Measurements from ENCODE around the gene SELENOI.

DNA sequence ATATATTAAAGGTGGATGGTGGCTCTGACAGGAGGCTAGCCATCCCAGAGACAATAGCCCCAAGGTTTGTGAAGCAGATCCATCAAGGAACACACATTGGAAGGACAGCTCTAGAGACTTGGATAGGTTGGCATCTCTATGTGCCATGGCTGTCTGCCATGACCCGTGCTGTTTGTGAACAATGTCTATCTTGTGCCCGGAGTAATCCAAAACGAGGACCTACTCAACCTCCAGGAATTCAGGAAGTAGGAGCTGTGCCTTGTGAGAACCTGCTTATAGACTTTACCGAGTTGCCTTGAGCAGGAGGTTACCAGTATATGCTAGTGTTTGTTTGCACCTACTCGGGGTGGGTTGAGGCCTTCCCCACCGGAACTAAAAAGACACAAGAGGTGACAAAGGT lies 43.1 kb upstream of the SELENOI start:
- TF ChIP-seq, protein P1, sequence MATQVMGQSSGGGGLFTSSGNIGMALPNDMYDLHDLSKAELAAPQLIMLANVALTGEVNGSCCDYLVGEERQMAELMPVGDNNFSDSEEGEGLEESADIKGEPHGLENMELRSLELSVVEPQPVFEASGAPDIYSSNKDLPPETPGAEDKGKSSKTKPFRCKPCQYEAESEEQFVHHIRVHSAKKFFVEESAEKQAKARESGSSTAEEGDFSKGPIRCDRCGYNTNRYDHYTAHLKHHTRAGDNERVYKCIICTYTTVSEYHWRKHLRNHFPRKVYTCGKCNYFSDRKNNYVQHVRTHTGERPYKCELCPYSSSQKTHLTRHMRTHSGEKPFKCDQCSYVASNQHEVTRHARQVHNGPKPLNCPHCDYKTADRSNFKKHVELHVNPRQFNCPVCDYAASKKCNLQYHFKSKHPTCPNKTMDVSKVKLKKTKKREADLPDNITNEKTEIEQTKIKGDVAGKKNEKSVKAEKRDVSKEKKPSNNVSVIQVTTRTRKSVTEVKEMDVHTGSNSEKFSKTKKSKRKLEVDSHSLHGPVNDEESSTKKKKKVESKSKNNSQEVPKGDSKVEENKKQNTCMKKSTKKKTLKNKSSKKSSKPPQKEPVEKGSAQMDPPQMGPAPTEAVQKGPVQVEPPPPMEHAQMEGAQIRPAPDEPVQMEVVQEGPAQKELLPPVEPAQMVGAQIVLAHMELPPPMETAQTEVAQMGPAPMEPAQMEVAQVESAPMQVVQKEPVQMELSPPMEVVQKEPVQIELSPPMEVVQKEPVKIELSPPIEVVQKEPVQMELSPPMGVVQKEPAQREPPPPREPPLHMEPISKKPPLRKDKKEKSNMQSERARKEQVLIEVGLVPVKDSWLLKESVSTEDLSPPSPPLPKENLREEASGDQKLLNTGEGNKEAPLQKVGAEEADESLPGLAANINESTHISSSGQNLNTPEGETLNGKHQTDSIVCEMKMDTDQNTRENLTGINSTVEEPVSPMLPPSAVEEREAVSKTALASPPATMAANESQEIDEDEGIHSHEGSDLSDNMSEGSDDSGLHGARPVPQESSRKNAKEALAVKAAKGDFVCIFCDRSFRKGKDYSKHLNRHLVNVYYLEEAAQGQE (IDR thresholded peaks at IDR 0.05; ENCODE audit: unreplicated experiment) = no peak
- TF ChIP-seq, protein P2, sequence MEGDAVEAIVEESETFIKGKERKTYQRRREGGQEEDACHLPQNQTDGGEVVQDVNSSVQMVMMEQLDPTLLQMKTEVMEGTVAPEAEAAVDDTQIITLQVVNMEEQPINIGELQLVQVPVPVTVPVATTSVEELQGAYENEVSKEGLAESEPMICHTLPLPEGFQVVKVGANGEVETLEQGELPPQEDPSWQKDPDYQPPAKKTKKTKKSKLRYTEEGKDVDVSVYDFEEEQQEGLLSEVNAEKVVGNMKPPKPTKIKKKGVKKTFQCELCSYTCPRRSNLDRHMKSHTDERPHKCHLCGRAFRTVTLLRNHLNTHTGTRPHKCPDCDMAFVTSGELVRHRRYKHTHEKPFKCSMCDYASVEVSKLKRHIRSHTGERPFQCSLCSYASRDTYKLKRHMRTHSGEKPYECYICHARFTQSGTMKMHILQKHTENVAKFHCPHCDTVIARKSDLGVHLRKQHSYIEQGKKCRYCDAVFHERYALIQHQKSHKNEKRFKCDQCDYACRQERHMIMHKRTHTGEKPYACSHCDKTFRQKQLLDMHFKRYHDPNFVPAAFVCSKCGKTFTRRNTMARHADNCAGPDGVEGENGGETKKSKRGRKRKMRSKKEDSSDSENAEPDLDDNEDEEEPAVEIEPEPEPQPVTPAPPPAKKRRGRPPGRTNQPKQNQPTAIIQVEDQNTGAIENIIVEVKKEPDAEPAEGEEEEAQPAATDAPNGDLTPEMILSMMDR (conservative IDR thresholded peaks at IDR 0.05; ENCODE audit: low read depth in 2 of 2) = no peak
- TF ChIP-seq POLR2AphosphoS5 (IDR thresholded peaks at IDR 0.05; ENCODE audit: low read depth) = no peak
- TF ChIP-seq EZH2 (IDR thresholded peaks at IDR 0.05; ENCODE audit: low read depth, unreplicated experiment) = no peak
- TF ChIP-seq EZH2phosphoT487 (IDR thresholded peaks at IDR 0.05; ENCODE audit: unreplicated experiment) = no peak
- TF ChIP-seq CREB1 (CRISPR knock-in tag; IDR thresholded peaks at IDR 0.05; ENCODE audit: low read depth) = no peak
- no peak for TF ChIP-seq NANOG (IDR thresholded peaks at IDR 0.05; ENCODE audit: borderline replicate concordance)
- TF ChIP-seq JUNB (IDR thresholded peaks at IDR 0.05; ENCODE audit: unreplicated experiment) = no peak
- TF ChIP-seq STAT1 (IDR thresholded peaks at IDR 0.05; ENCODE audit: unreplicated experiment) = no peak
- TF ChIP-seq ZNF114 (CRISPR knock-in tag; IDR thresholded peaks at IDR 0.05) = no peak
- TF ChIP-seq ZNF331 (CRISPR knock-in tag; IDR thresholded peaks at IDR 0.05; ENCODE audit: low read depth) = no peak
- TF ChIP-seq, protein P3, sequence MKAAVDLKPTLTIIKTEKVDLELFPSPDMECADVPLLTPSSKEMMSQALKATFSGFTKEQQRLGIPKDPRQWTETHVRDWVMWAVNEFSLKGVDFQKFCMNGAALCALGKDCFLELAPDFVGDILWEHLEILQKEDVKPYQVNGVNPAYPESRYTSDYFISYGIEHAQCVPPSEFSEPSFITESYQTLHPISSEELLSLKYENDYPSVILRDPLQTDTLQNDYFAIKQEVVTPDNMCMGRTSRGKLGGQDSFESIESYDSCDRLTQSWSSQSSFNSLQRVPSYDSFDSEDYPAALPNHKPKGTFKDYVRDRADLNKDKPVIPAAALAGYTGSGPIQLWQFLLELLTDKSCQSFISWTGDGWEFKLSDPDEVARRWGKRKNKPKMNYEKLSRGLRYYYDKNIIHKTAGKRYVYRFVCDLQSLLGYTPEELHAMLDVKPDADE (IDR thresholded peaks at IDR 0.05) = no peak
